Spleen (tissue), 11 donors: Measurements from ENCODE around the gene FGG. TPM values are rescaled to one million over a fixed set of nuclear protein-coding genes. Genes with fewer than 3 reads are reported as not detected.

Source experiments
- DNase-seq: peaks from one replicate; pipeline ENCODE4 v3.0.0-alpha.2; 2020
- H3K27ac ChIP-seq, 8 donors: fragments of 200-600 bp; sonication (generic) in 7 of 8; 1 replicate in 4 of 8; 2 replicates in 4 of 8; pipeline versions ENCODE4 v1.5.0 to v1.8.0; 2016 to 2021; ENCODE audit warnings: inconsistent platforms in 4 of 8, mild to moderate bottlenecking in 4 of 8, moderate library complexity in 1 of 8
- H3K27me3 ChIP-seq, 7 donors: fragments of 200-600 bp; sonication (generic) in 6 of 7; replicated peaks in 1 of 7; 1 replicate in 4 of 7; 2 replicates in 3 of 7; pipeline versions ENCODE4 v1.5.0 to v1.8.0; 2016 to 2021; ENCODE audit warnings: inconsistent platforms in 3 of 7, mild to moderate bottlenecking in 1 of 7
- H3K36me3 ChIP-seq, 6 donors: fragments of 200-600 bp; sonication (generic) in 5 of 6; 1 replicate in 4 of 6; 2 replicates in 2 of 6; pipeline versions ENCODE4 v1.5.0 to v1.8.0; 2016 to 2021; ENCODE audit warnings: inconsistent platforms in 2 of 6
- H3K4me1 ChIP-seq, 6 donors: fragments of 200-600 bp; sonication (generic) in 5 of 6; 1 replicate in 3 of 6; 2 replicates in 3 of 6; pipeline versions ENCODE4 v1.5.0 to v1.8.0; 2016 to 2021; ENCODE audit warnings: inconsistent platforms in 3 of 6
- H3K4me3 ChIP-seq, 8 donors: fragments of 200-600 bp; sonication (generic) in 7 of 8; 1 replicate in 4 of 8; 2 replicates in 4 of 8; pipeline versions ENCODE4 v1.5.0 to v1.8.0; 2016 to 2021; ENCODE audit warnings: inconsistent platforms in 4 of 8, mild to moderate bottlenecking in 4 of 8, moderate library complexity in 2 of 8
- H3K9me3 ChIP-seq, 8 donors: fragments of 200-600 bp; sonication (generic) in 7 of 8; 1 replicate in 4 of 8; 2 replicates in 4 of 8; pipeline versions ENCODE4 v1.5.0 to v1.8.0; 2016 to 2021; ENCODE audit warnings: inconsistent platforms in 4 of 8
- CTCF ChIP-seq, 11 experiments: fragments of 200-600 bp in 7 of 11; fragments of 450-650 bp in 4 of 11; sonication (generic) in 4 of 11; IDR thresholded peaks in 8 of 11; conservative IDR thresholded peaks in 3 of 11; 1 replicate in 7 of 11; 2 replicates in 4 of 11; pipeline versions ENCODE4 v1.4.0 to v1.8.0; 2016 to 2021; ENCODE audit warnings: antibody characterized with exemption in 11 of 11, inconsistent platforms in 4 of 11, mild to moderate bottlenecking in 1 of 11
- POLR2A ChIP-seq, 3 donors: fragments of 450-650 bp; IDR thresholded peaks; one replicate each; pipeline ENCODE4 v1.5.1; 2017; ENCODE audit warnings: antibody characterized with exemption in 3 of 3, mild to moderate bottlenecking in 1 of 3
- POLR2AphosphoS5 ChIP-seq, 3 donors: sonication (generic); formaldehyde crosslinking; IDR thresholded peaks; one replicate each; pipeline ENCODE4 v1.5.1; 2017; ENCODE audit warnings: antibody characterized with exemption in 3 of 3
- WGBS, 5 donors: extraction: QIAGEN DNeasy Blood & Tissue Kit in 3 of 5; methylation state at CpG; one replicate each; pipeline versions ENCODE4 v1.1.5 to v1.1.7; 2013 to 2018; 5-methylcytosine and 5-hydroxymethylcytosine counted together
- intact Hi-C: fragments of 100-400 bp; cut with DNase I; formaldehyde crosslinking; loops from one replicate; pipeline ENCODE4 v1.15.0; 2023; ENCODE audit warnings: low total_unique reads
- polyA plus RNA-seq, 3 donors: library from polyadenylated mRNA; stranded (reverse); fragments of 200-250 nt; gene quantifications; one replicate each; pipeline ENCODE4 v1.2.1, GENCODE V29; 2013
- total RNA-seq, 7 donors: library from RNA; depleted of rRNA in 3 of 7; stranded (reverse); fragments of >200 nt in 3 of 7; fragmentation: NEBNext Ultra II Directional in 4 of 7; extraction: Animal tissue kit (Norgen Biotek cat#: 25700) in 4 of 7; gene quantifications; one replicate each; pipeline versions ENCODE4 v1.1.0 to v1.2.1, GENCODE V29; 2016 to 2021
- donor health status: healthy with polysubstance abuse.
- donor health status: DM: no; HTN: no; CAD: no; lungs with moderate emphysema.
- donor health status: DM: no; HTN: no; CAD: no.
- donor health status: Bipolar disorder and iron deficiency.
- donor health status: healthy.
- donor health status: DM: no; HTN: no; CAD: no.
- donor health status: DM: yes; HTN: yes; CAD: no.

The FGG gene
- total and polyA plus RNA-seq, 10 donors: 0.06 to 1.8 (median 0.35) TPM; not detected in 6

GRCh38 chr4:154615211-154615610, 2.8 kb upstream of the FGG start:
- intact Hi-C loops: no loop called here
- Histone ChIP-seq H3K4me1 (peaks cover 0 to 10% (median 2%) of the 10 kb centered on the region in 6 donors), H3K36me3 (no peaks in the 10 kb centered on the region), H3K4me3 (no peak overlapping the region), H3K9me3 (no peaks in the 10 kb centered on the region), H3K27me3 (no peaks in the 10 kb centered on the region), H3K27ac (no peak overlapping the region)
- DNase-seq: no peak
- no peak for TF ChIP-seq POLR2AphosphoS5 (IDR thresholded peaks at IDR 0.05)
- TF ChIP-seq POLR2A (IDR thresholded peaks at IDR 0.05): no peak
- TF ChIP-seq CTCF (IDR thresholded peaks at IDR 0.05 in 8 of 11, conservative IDR thresholded peaks at IDR 0.05 in 3 of 11): no peak
- 88 to 100% (median 94%) methylated on average over 1 of the region's 1 CpG for WGBS, 5 donors

GRCh38 chr4:154614306-154614705, 1.9 kb upstream of the FGG start:
- intact Hi-C loops: no loop called here
- Histone ChIP-seq H3K4me3 (no peak overlapping the region), H3K36me3 (no peaks in the 10 kb centered on the region), H3K9me3 (no peaks in the 10 kb centered on the region), H3K4me1 (peaks cover 0 to 10% (median 2%) of the 10 kb centered on the region in 6 donors), H3K27me3 (peaks cover 0 to 6% (median 0%) of the 10 kb centered on the region in 7 donors), H3K27ac (no peak overlapping the region)
- TF ChIP-seq CTCF (IDR thresholded peaks at IDR 0.05 in 8 of 11, conservative IDR thresholded peaks at IDR 0.05 in 3 of 11): no peak
- TF ChIP-seq POLR2AphosphoS5 (IDR thresholded peaks at IDR 0.05): no peak
- no peak for TF ChIP-seq POLR2A (IDR thresholded peaks at IDR 0.05)
- DNase-seq: no peak

- Histone ChIP-seq H3K27ac (no peak overlapping the region), H3K9me3 (no peaks in the 10 kb centered on the region), H3K4me3 (no peak overlapping the region), H3K36me3 (no peaks in the 10 kb centered on the region), H3K4me1 (peaks cover 0 to 8% (median 1%) of the 10 kb centered on the region in 6 donors), H3K27me3 (peaks cover 0 to 6% (median 0%) of the 10 kb centered on the region in 7 donors)
- WGBS, 5 donors: 80 to 95% (median 90%) methylated on average over 1 of the region's 1 CpG
- no peak for DNase-seq
- no peak for TF ChIP-seq CTCF (IDR thresholded peaks at IDR 0.05 in 8 of 11, conservative IDR thresholded peaks at IDR 0.05 in 3 of 11)
- TF ChIP-seq POLR2AphosphoS5 (IDR thresholded peaks at IDR 0.05): no peak
- no peak for TF ChIP-seq POLR2A (IDR thresholded peaks at IDR 0.05)
- intact Hi-C loops: no loop called here
Observed at GRCh38 chr4:154611833-154612232, 623 bp downstream of the FGG start.

GRCh38 chr4:154610582-154610981, 1.9 kb downstream of the FGG start:
- DNase-seq: no peak
- Histone ChIP-seq H3K27me3 (peaks cover 0 to 6% (median 0%) of the 10 kb centered on the region in 7 donors), H3K27ac (no peak overlapping the region), H3K4me3 (no peak overlapping the region), H3K36me3 (no peaks in the 10 kb centered on the region), H3K9me3 (no peaks in the 10 kb centered on the region), H3K4me1 (no peaks in the 10 kb centered on the region)
- TF ChIP-seq POLR2AphosphoS5 (IDR thresholded peaks at IDR 0.05) (no peak), POLR2A (IDR thresholded peaks at IDR 0.05) (no peak), CTCF (IDR thresholded peaks at IDR 0.05 in 8 of 11, conservative IDR thresholded peaks at IDR 0.05 in 3 of 11) (no peak)
- intact Hi-C loops: no loop called here
- WGBS, 5 donors: 35 to 48% (median 44%) methylated on average over 4 of the region's 4 CpGs
